Activated CD8-positive, alpha-beta memory T cell treated with anti-CD3 and anti-CD28 coated beads, Interleukin-2, amount 50 U/mL, for 24 hours (primary cell): Measurements from ENCODE around the gene FMC1.
A peak's percentile ranks its signal among the peaks of the same experiment; 100 is the strongest.
"Not testable (repeated sequence)": the region's sequence is repeated elsewhere in the genome, so short reads cannot be mapped to it uniquely, and the experiment has no call there.

ENCODE experiments used
- DNase-seq: peaks from one replicate; pipeline ENCODE4 v3.0.0-alpha.2; 2020; ENCODE audit errors: extremely low read depth

Gene FMC1

GRCh38 chr7:139340037-139340807, 915 bp upstream of the FMC1 start:
- peak; percentile 99 for DNase-seq

DNA sequence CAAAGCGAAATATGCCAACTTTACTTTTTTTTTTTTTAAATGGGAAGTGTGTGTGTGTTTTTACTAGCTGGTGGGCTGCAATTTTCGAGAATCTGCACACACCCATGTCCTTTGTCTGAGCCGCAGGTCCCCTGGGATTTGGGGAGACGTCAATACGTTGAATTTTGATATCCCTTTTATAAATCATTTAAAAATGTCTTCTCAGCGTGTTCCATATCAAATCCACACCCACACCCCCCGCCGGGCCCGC, 404 bp upstream of the FMC1 start:
- no peak for DNase-seq

DNA sequence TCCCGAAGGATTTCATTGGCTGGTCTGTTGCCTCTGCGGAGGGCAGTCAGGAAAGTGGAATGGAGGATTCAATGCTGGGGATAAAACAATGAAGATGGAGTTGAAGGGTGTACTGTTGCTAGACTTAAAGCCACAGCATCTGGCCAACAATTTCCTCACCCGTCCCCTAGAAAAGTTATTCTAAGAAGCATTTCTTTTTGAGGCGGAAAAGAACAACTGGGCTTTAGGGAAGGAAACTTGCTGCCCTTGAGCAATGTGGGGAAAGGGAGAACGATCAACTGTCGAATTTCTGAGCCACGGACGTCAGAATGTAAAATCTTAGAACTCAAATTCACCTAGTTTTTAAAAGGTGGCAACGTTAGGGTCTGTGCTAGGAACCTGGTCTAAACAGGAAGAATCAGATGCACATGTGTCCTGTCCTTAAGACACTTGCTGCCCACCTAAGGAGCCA, 664 bp downstream of the FMC1 start:
- DNase-seq, result no peak

- DNase-seq, result no peak
These were observed 3.9 kb downstream of the FMC1 start for GRCh38 chr7:139345042-139345441.

DNA sequence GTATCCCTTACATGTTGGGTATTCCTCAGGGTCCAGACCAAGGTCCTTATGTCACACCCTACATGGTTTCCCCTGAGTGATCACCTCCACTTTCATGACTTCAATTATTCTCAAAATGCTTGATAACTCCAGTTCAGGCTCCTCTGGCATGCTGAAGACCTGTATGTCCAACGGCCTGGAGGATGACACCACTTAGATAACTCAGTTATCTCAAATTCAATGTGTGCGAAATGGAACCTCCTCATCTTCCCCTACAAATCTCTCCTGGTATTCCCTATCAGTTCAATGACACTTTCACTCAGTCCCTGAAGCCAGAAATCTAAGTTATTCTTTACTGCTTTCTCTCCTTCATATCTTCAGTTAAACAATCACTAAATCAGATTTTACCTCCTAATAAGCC, 9.9 kb downstream of the FMC1 start:
- no peak for DNase-seq

- DNase-seq, result no peak
These were observed 13.6 kb downstream of the FMC1 start for GRCh38 chr7:139354729-139355128.

- DNase-seq, result no peak
These were observed 14.2 kb downstream of the FMC1 start for GRCh38 chr7:139355320-139355719.

DNA sequence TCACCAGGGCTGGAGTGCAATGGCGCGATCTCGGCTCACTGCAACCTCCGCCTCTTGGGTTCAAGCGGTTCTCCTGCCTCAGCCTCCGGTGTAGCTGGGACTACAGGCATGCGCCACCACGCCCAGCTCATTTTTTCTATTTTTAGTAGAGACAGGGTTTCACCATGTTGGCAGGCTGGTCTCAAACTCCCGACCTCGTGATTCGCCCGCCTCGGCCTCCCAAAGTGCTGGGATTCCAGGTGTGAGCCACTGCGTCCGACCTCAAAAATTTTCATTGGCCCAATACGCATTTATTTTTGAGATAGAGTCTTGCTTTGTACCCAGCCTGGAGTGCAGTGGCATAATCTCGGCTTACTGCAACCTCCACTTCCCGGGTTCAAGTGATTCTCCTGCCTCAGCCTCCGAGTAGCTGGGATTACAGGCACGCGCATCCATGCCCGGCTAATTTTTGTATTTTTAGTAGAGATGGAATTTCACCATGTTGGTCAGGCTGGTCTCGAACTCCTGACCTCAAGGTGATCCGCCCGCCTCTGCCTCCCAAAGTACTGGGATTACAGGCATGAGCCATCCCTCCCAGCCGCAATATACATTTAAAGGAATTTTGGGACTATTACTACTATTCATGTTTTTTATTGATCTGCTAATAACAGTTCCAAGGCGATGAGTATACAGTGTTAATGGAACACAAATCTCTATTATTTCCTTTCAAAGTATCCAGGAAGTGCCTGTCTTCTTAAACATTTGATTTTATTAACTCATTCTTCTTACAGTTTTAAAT, 16.8 kb downstream of the FMC1 start:
- DNase-seq, result not testable (repeated sequence)

GRCh38 chr7:139358541-139359365, 17.6 kb downstream of the FMC1 start:
- DNase-seq, result no peak

- DNase-seq, result peak; percentile 98
These were observed 18.5 kb downstream of the FMC1 start, which contains the start of gene LUC7L2 for GRCh38 chr7:139359366-139360209. Gene LUC7L2, plus strand, starts transcription at chr7:139359894. Its CDS starts 368 bp downstream, at chr7:139360262.

GRCh38 chr7:139360210-139360947, 19.2 kb downstream of the FMC1 start:
- peak; percentile 94 for DNase-seq

GRCh38 chr7:139360948-139361307, 19.8 kb downstream of the FMC1 start:
- no peak for DNase-seq

DNA sequence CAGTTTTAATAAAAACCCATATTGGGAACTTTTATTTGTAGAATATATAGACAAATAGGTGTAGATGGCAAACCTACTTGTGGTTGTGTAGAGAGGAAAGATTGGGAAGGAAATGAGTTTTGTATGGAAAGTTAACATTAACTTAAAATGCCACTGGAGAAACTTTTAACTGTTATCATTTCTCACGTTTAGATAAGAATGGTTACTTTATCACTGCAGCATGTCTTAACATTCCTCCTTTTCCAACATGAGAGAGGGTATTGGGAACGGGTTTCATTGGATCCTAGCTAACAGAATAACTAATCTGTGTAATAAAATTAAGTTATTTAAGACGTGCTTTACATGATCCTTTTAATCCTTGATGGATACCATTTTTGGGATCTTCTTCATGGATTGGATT, 20.4 kb downstream of the FMC1 start:
- DNase-seq, result no peak

DNA sequence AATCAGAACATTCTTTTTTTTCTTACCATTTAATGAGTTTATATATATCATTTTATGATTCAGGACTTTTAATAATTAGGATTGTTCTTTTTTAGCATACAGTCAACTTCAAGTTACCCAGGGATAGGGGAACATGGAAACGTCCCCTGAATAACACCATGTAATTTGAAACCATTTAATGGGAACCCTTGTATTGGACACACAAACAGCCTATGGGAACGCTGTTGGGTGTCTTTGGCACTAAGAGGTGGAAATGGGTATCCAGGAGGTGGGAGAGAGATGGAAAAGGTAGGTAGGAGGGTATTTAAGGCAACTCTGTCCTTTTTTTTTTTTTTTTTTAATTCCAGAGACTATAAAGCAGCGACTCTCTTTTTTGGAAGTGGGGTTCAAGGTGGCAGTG, 21.2 kb downstream of the FMC1 start:
- DNase-seq, result no peak

GRCh38 chr7:139362981-139363380, 21.8 kb downstream of the FMC1 start:
- DNase-seq, result no peak

GRCh38 chr7:139365336-139365735, 24.2 kb downstream of the FMC1 start:
- no peak for DNase-seq

DNA sequence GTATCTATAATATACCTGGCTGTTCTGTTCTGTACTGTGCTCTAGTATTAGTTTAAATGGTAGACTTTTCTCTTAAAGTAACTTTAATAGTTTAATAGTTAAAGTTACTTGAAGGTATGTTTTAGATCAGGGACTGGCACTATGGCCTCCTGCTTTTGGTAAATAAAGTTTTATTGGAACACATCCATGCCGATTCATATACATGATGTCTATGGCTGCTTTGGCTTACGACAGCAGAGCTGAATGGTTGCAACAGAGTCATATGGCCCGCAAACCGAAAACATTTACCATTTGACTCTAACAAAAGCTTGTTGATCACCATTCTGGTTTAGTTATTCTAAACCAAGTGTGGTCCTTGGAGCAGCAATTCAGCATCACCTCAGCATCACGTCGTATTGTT, 25.3 kb downstream of the FMC1 start:
- no peak for DNase-seq

DNA sequence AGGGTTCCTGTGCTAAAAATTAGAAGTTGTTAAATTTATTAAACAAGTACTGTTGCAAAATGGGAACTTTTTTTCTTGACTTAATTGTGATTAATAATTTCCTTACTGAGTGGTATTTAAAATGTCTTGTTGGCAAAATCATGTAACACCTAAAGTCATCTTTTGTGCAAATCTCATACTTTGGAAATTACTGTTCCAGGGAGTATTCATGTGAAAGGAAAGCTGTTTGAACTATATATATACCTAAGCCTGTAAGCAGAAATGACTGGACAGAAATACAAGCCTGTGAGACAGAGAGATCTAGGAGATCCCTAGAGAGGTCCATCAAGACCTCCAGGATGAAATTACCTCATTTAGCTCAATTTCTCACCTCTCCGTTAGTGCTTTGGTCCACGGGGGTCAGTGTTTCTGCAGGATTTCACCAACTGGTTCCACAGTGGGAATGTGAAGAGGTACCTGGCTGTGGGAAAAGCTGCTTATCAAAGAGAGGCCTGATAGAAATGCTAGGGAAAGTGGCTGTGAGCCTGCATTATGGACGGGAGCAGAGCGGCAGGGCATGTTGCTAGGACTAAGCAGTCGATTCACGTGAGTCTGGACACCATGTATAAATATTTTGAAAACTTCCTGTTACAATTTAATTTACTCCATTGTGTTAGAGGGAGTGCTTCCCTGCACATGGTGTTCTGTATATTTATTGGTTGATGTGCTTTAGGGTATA, 26.5 kb downstream of the FMC1 start:
- no peak for DNase-seq

GRCh38 chr7:139370301-139370942, 29.3 kb downstream of the FMC1 start:
- no peak for DNase-seq

- DNase-seq, result no peak
These were observed 29.8 kb downstream of the FMC1 start for GRCh38 chr7:139370943-139371313.
